Lung (tissue), 12 donors: ENCODE results near the gene C2CD2L. TPM values are rescaled to one million over a fixed set of nuclear protein-coding genes. Genes with fewer than 3 reads are reported as not detected.

Experiments
- ATAC-seq: fragments of 200-7000 bp; cut with Tn5 transposase; one replicate; pipeline ENCODE4 v1.9.1; 2020; ENCODE audit warnings: moderate number of reproducible peaks; ENCODE audit not compliant: insufficient read depth, low FRiP score
- DNase-seq, 3 donors: peaks; one replicate each; pipeline ENCODE4 v3.0.0-alpha.2; 2013 to 2017
- H3K27ac ChIP-seq, 2 donors: one replicate each; pipeline ENCODE4 v1.5.1; 2013; ENCODE audit warnings: mild to moderate bottlenecking in 2 of 2, moderate library complexity in 2 of 2, control low read depth in 1 of 2, inconsistent platforms in 1 of 2, low read depth in 1 of 2, low read length in 1 of 2
- H3K27me3 ChIP-seq, 3 donors: one replicate each; pipeline ENCODE4 v1.5.1; 2013; ENCODE audit warnings: low read length in 2 of 3; ENCODE audit not compliant: control insufficient read depth in 3 of 3, insufficient read depth in 3 of 3
- H3K36me3 ChIP-seq, 4 donors: one replicate each; pipeline ENCODE4 v1.5.1; 2013; ENCODE audit warnings: low read length in 4 of 4, mild to moderate bottlenecking in 1 of 4, moderate library complexity in 1 of 4; ENCODE audit not compliant: control insufficient read depth in 4 of 4, insufficient read depth in 4 of 4
- H3K4me1 ChIP-seq, 5 donors: one replicate each; pipeline ENCODE4 v1.5.1; 2013; ENCODE audit warnings: low read length in 5 of 5, mild to moderate bottlenecking in 2 of 5, moderate library complexity in 1 of 5; ENCODE audit not compliant: control insufficient read depth in 5 of 5, insufficient read depth in 5 of 5
- H3K4me3 ChIP-seq: one replicate; pipeline ENCODE4 v1.5.1; 2013; ENCODE audit warnings: mild to moderate bottlenecking, control low read depth, moderate library complexity
- H3K9ac ChIP-seq, 2 donors: one replicate each; pipeline ENCODE4 v1.5.1; 2013; ENCODE audit warnings: low read length in 2 of 2, control low read depth in 1 of 2; ENCODE audit not compliant: insufficient read depth in 1 of 2
- H3K9me3 ChIP-seq, 4 donors: one replicate each; pipeline ENCODE4 v1.5.1; 2013; ENCODE audit warnings: low read length in 3 of 4, mild to moderate bottlenecking in 1 of 4, moderate library complexity in 1 of 4; ENCODE audit not compliant: control insufficient read depth in 4 of 4, insufficient read depth in 3 of 4
- WGBS, 2 donors: extraction: QIAGEN DNeasy Blood & Tissue Kit; methylation state at CpG; one replicate each; pipeline ENCODE4 v1.1.7; 2013; 5-methylcytosine and 5-hydroxymethylcytosine counted together
- polyA plus RNA-seq, 2 donors: library from polyadenylated mRNA; stranded (reverse); fragments of 200-250 nt; gene quantifications; one replicate each; pipeline ENCODE4 v1.2.1, GENCODE V29; 2013
- total RNA-seq, 2 donors: library from RNA; depleted of rRNA in 1 of 2; stranded (reverse); fragments of >200 nt in 1 of 2; gene quantifications; one replicate each; pipeline ENCODE4 v1.2.1, GENCODE V29; 2014 to 2021
- TF ChIP-seq, protein P1 (sequence below): IDR thresholded peaks from 2 replicates; pipeline ENCODE4 v1.5.1; 2012; ENCODE audit warnings: mild to moderate bottlenecking; ENCODE audit errors: control extremely low read depth, extremely low read depth
- donor health status: control.
- donor health status: control.
- donor health status: Bipolar disorder and iron deficiency.
- donor health status: healthy.
- donor health status: DM: yes; HTN: yes; CAD: no.

C2CD2L gene
- total and polyA plus RNA-seq, 4 donors = 6.5 to 20.7 (median 12.7) TPM

DNA sequence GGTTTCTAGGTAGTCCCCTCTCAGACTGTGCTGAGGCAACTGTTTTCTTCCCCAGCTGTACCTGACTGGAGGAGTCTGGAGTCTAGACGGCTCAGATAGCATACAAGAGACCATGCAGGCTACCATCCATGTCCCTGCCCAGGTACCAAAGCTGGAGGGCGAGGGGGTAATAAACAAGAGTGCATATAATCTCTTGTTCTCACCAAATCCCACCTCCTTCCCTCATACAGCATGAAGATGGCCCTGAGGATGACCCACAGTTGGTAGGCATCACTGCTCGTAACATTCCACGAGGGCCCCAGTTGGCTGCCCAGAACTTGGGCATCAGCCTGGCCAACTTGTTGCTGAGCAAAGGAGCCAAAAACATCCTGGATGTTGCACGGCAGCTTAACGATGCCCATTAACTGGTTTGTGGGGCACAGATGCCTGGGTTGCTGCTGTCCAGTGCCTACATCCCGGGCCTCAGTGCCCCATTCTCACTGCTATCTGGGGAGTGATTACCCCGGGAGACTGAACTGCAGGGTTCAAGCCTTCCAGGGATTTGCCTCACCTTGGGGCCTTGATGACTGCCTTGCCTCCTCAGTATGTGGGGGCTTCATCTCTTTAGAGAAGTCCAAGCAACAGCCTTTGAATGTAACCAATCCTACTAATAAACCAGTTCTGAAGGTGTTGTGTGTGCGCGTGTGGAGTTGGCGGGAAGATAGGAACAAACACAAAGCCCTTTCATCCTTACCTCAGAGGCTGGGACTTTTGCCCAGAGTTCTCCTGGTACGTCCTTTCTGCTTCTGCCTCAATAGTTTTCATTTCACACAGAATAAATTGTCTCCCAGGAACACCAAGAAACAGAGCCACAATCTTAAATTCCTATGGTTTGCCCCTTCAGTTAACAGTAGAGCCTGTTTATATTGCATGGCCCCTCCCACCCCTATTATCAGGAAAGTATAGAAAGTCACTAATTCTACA, 14.0 kb upstream of the C2CD2L start:
- TF ChIP-seq, protein P1, sequence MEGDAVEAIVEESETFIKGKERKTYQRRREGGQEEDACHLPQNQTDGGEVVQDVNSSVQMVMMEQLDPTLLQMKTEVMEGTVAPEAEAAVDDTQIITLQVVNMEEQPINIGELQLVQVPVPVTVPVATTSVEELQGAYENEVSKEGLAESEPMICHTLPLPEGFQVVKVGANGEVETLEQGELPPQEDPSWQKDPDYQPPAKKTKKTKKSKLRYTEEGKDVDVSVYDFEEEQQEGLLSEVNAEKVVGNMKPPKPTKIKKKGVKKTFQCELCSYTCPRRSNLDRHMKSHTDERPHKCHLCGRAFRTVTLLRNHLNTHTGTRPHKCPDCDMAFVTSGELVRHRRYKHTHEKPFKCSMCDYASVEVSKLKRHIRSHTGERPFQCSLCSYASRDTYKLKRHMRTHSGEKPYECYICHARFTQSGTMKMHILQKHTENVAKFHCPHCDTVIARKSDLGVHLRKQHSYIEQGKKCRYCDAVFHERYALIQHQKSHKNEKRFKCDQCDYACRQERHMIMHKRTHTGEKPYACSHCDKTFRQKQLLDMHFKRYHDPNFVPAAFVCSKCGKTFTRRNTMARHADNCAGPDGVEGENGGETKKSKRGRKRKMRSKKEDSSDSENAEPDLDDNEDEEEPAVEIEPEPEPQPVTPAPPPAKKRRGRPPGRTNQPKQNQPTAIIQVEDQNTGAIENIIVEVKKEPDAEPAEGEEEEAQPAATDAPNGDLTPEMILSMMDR = no peak
- Histone ChIP-seq H3K9ac (peak overlapping the region; percentile 70 to 77), H3K4me3 (no peak overlapping the region), H3K27me3 (no peaks in the 10 kb centered on the region), H3K9me3 (no peaks in the 10 kb centered on the region), H3K36me3 (peaks cover 5 to 33% (median 23%) of the 10 kb centered on the region in 4 donors), H3K27ac (no peak overlapping the region), H3K4me1 (peaks cover 8 to 39% (median 18%) of the 10 kb centered on the region in 5 donors)
- ATAC-seq (no peak), DNase-seq (peak in 1 of 3 donors; percentile 46)
- 52 to 69% methylated on average over 12 of the region's 12 CpGs for WGBS, 2 donors

DNA sequence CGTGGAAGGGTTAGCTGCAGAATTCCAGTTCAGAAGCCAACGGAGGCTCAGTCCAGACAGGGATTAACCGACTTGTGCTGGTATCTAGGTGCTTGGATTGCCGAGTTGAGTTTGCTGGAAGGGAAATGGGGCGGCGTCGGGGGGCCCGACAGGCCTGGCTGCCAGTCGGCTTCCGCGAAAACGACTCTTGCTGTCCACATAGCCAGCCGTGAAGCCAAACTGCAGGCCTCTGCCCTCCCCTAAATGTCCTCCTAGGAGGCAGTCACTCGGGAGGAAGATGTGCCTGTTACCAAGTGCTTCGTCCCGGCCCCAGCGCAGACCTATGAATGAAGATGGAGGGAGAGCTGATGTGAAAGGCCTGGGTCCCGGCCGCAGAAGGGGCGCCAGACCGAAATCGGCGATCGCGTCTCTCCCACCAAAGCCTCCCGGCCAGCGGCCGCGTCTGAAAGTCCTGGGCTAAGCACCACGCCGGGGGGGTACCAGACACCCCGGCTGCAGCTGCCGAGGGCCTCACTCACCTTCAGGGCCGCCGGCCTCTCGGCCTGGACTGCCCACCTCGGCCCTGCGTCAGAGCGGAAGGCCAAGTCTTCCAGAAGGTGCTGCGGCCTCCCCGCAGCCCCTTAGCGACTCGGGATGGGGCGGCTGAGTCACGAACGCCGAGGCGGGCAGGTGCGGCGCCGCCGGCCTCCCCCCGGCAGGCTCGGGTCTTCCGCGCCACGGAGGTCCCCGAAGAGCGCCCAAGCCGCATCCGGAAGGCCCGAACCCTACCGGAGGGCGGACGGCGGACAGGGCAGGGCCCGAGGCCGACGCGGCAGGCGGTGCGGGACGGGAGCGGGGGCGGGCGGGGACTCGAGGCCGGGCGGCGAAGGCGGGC, 13.0 kb upstream of the C2CD2L start:
- peak overlapping the region; percentile 92 to 94 for H3K27ac ChIP-seq
- H3K4me1 ChIP-seq = peaks cover 8 to 39% (median 18%) of the 10 kb centered on the region in 5 donors
- WGBS, 2 donors = 1% methylated on average over 64 to 81 of the region's 81 CpGs
- H3K27me3 ChIP-seq = no peaks in the 10 kb centered on the region
- peak overlapping the region; percentile 73 for H3K4me3 ChIP-seq
- peak; percentile 34 to 44 (median 35) for DNase-seq
- H3K9me3 ChIP-seq = no peaks in the 10 kb centered on the region
- ATAC-seq = peak; percentile 32
- H3K36me3 ChIP-seq = peaks cover 5 to 36% (median 26%) of the 10 kb centered on the region in 4 donors
- TF ChIP-seq, protein P1 = no peak
- peak overlapping the region; percentile 70 to 77 for H3K9ac ChIP-seq

DNA sequence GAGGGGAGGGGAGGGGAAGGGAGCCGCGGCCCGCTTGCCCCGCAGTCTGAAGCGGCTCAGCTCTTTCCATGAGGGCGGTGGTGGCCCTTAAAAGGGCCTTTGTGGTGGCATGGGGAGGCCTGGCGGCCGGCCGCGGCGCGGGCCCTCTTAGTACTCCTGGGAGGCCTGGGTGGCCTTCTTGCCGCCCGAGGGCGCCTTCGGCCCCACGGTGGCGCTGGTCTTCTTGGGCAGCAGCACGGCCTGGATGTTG, 12.4 kb upstream of the C2CD2L start:
- peaks cover 8 to 39% (median 18%) of the 10 kb centered on the region in 5 donors for H3K4me1 ChIP-seq
- WGBS, 2 donors = 1% methylated on average over 18 to 19 of the region's 19 CpGs
- peak; percentile 81 for ATAC-seq
- H3K9ac ChIP-seq = peak overlapping the region in 1 of 2 donors; percentile 70
- H3K9me3 ChIP-seq = no peaks in the 10 kb centered on the region
- H3K4me3 ChIP-seq = peak overlapping the region; percentile 73
- DNase-seq = peak in 2 of 3 donors; percentile 84 to 88
- H3K36me3 ChIP-seq = peaks cover 5 to 36% (median 25%) of the 10 kb centered on the region in 4 donors
- H3K27ac ChIP-seq = peak overlapping the region; percentile 92 to 94
- TF ChIP-seq, protein P1 = peak; percentile 48
- H3K27me3 ChIP-seq = no peaks in the 10 kb centered on the region
